Stromal cell of bone marrow (primary cell): ENCODE data around the gene FAM240A.

Source experiments
- DNase-seq: peaks from one replicate; pipeline ENCODE4 v3.0.0-alpha.2; 2012; ENCODE audit warnings: low read depth

Gene FAM240A

GRCh38 chr3:46674031-46674845 is 61.9 kb downstream of the FAM240A start:
- DNase-seq = no peak

GRCh38 chr3:46675426-46675825 is 63.1 kb downstream of the FAM240A start:
- DNase-seq = no peak
